ENCODE data around the gene S1PR3. TPM values are rescaled to one million over a fixed set of nuclear protein-coding genes. Genes with fewer than 3 reads are reported as not detected.

Gene S1PR3
- total and polyA plus RNA-seq, 3 donors from 2014 or later, result 4.5 to 7.2 (median 7.0) TPM

DNA sequence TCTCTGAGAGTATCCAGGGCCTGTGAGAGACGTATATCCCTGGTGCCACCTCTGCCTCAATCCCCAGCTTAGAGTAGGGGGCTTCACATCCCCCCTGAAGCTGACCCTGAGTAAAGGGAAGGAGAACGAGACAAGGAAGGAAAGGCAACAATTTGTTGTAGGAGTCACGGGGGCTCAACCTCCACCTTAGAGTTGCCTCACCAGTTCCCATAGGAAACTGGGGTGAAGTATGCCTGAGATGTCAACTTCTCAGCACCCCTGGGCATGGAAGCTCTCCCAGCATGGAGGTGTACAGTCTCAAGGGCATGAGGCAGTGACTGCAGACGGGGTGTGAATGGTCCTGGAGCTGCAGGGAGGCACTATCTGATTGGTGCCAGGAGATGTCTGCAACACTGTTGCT is 53.6 kb downstream of the S1PR3 start:
- no peak for TF ChIP-seq POLR2A (IDR thresholded peaks at IDR 0.05)
- TF ChIP-seq, protein P1, sequence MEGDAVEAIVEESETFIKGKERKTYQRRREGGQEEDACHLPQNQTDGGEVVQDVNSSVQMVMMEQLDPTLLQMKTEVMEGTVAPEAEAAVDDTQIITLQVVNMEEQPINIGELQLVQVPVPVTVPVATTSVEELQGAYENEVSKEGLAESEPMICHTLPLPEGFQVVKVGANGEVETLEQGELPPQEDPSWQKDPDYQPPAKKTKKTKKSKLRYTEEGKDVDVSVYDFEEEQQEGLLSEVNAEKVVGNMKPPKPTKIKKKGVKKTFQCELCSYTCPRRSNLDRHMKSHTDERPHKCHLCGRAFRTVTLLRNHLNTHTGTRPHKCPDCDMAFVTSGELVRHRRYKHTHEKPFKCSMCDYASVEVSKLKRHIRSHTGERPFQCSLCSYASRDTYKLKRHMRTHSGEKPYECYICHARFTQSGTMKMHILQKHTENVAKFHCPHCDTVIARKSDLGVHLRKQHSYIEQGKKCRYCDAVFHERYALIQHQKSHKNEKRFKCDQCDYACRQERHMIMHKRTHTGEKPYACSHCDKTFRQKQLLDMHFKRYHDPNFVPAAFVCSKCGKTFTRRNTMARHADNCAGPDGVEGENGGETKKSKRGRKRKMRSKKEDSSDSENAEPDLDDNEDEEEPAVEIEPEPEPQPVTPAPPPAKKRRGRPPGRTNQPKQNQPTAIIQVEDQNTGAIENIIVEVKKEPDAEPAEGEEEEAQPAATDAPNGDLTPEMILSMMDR (IDR thresholded peaks at IDR 0.05), result no peak
- no peak overlapping the region for H3K27ac ChIP-seq
- no peaks in the 10 kb centered on the region for H3K4me1 ChIP-seq
- H3K27me3 ChIP-seq, result no peaks in the 10 kb centered on the region
- intact Hi-C loops (cut with DNase I; ENCODE audit: low total_unique reads), result no loop called here
- H3K36me3 ChIP-seq (ENCODE audit: low read depth, missing control alignments), result no peaks in the 10 kb centered on the region
- no peaks in the 10 kb centered on the region for H3K9me3 ChIP-seq
- H3K4me3 ChIP-seq, result no peak overlapping the region
- DNase-seq, result no peak
- 80 to 86% methylated on average over 4 of the region's 4 CpGs for WGBS, 2 donors

DNA sequence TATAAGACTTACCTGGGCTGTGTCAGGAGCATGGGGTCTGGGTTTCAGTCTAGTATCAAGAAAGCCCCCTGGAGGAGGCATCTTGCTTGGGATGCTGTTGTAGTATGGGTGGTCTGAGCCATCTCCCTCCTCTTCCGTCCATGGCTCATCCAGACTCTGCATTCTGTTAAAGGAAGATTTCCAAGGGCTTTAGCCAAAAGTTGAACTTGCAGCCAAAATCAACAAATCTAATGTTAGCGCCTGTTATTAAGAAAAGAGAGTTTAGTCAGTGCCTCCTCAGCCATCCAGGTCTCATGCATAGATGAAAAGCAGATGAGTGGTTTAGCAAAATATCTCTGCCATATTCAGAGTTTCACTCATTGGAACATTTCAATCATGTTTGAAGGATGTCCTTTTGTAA is 55.6 kb downstream of the S1PR3 start:
- no peak for DNase-seq
- Histone ChIP-seq H3K27me3 (no peaks in the 10 kb centered on the region), H3K9me3 (no peaks in the 10 kb centered on the region), H3K4me1 (no peaks in the 10 kb centered on the region), H3K27ac (no peak overlapping the region), H3K36me3 (ENCODE audit: low read depth, missing control alignments) (no peaks in the 10 kb centered on the region), H3K4me3 (no peak overlapping the region)
- TF ChIP-seq, protein P1 (IDR thresholded peaks at IDR 0.05), result no peak
- TF ChIP-seq POLR2A (IDR thresholded peaks at IDR 0.05), result no peak
- 37 to 53% methylated on average over 2 of the region's 2 CpGs for WGBS, 2 donors
- intact Hi-C loops (cut with DNase I; ENCODE audit: low total_unique reads), result no loop called here

DNA sequence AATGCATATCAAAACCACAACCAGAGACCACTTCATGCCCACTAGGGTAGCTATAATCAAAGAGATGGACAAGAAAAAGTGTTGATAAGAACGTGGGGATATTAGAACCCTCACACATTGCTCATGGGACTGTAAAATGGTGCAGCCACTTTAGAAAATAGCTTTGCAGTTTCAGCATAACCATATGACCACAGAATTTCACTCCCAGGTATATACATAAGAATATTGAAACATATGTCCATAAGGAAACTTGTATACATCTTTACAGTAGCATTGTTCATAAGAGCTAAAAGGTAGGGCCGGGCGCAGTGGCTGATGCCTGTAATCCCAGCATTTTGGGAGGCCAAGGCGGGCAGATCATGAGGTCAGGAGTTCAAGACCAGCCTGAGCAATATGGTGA is 56.4 kb downstream of the S1PR3 start:
- Histone ChIP-seq H3K36me3 (ENCODE audit: low read depth, missing control alignments) (no peaks in the 10 kb centered on the region), H3K4me3 (no peak overlapping the region), H3K27me3 (no peaks in the 10 kb centered on the region), H3K27ac (no peak overlapping the region), H3K9me3 (no peaks in the 10 kb centered on the region), H3K4me1 (peaks cover 3% of the 10 kb centered on the region)
- DNase-seq, result no peak
- 71 to 88% methylated on average over 4 of the region's 4 CpGs for WGBS, 2 donors
- no peak for TF ChIP-seq POLR2A (IDR thresholded peaks at IDR 0.05)
- intact Hi-C loops (cut with DNase I; ENCODE audit: low total_unique reads), result no loop called here

DNA sequence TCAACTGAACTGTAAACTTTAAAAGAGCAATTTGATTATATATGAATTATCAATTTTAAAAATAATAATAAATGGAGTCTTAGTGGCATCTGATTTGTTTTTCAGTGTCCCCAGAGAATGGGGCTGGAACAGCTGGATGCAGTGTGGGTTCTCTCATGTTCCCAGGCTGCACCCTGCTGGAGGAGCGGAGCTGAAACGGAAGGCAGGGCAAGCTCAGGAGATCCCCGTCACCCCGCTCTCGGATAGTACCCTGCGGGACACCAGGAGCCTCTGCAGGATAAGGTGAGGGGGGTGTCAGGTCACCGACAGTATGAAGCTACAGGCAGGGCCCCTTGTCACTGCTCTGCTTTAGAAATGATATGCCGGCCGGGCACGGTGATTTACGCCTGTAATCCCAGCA is 57.3 kb downstream of the S1PR3 start:
- Histone ChIP-seq H3K27ac (no peak overlapping the region), H3K9me3 (no peaks in the 10 kb centered on the region), H3K4me3 (no peak overlapping the region), H3K27me3 (no peaks in the 10 kb centered on the region), H3K4me1 (peaks cover 6% of the 10 kb centered on the region), H3K36me3 (ENCODE audit: low read depth, missing control alignments) (no peaks in the 10 kb centered on the region)
- WGBS, 2 donors, result 80 to 82% methylated on average over 11 of the region's 11 CpGs
- intact Hi-C loops (cut with DNase I; ENCODE audit: low total_unique reads), result no loop called here
- no peak for DNase-seq
- no peak for TF ChIP-seq POLR2A (IDR thresholded peaks at IDR 0.05)
- TF ChIP-seq, protein P1 (IDR thresholded peaks at IDR 0.05), result no peak

DNA sequence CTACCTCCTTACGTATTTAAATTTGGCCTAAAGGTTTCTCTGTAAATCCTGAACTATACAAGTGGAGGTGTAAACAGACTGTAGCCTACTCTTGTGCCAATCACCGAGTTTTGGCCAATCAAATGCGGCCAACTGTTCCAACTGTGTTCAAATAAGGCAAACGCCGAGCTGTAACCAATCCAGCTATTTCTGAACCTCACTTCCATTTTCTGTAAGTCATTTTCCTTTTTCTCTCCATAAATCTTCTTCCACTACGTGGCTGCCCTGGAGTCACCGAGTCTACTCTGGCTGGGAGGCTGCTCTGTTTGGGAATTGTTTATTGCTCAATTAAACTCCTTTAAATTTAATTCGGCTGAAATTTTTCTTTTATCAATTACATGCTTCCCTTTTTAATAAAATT is 58.4 kb downstream of the S1PR3 start:
- 69 to 75% methylated on average over 8 of the region's 8 CpGs for WGBS, 2 donors
- no peaks in the 10 kb centered on the region for H3K27me3 ChIP-seq
- no peaks in the 10 kb centered on the region for H3K9me3 ChIP-seq
- H3K36me3 ChIP-seq (ENCODE audit: low read depth, missing control alignments), result no peaks in the 10 kb centered on the region
- intact Hi-C loops (cut with DNase I; ENCODE audit: low total_unique reads), result no loop called here
- H3K4me3 ChIP-seq, result no peak overlapping the region
- TF ChIP-seq, protein P1 (IDR thresholded peaks at IDR 0.05), result no peak
- TF ChIP-seq POLR2A (IDR thresholded peaks at IDR 0.05), result no peak
- H3K27ac ChIP-seq, result no peak overlapping the region
- DNase-seq, result no peak
- peaks cover 6% of the 10 kb centered on the region for H3K4me1 ChIP-seq

Data from testis (tissue), 3 donors.